UCSD-AML1 (cell line): ENCODE results near the gene IFRD2.

ENCODE experiments used
- DNase-seq: peaks from one replicate; lab custom pipeline; 2025; ENCODE audit not compliant: unreplicated experiment; lab: John Stamatoyannopoulos, UW

Gene IFRD2, protein sequence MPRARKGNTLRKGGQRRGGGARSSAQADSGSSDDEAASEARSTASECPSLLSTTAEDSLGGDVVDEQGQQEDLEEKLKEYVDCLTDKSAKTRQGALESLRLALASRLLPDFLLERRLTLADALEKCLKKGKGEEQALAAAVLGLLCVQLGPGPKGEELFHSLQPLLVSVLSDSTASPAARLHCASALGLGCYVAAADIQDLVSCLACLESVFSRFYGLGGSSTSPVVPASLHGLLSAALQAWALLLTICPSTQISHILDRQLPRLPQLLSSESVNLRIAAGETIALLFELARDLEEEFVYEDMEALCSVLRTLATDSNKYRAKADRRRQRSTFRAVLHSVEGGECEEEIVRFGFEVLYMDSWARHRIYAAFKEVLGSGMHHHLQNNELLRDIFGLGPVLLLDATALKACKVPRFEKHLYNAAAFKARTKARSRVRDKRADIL

DNA sequence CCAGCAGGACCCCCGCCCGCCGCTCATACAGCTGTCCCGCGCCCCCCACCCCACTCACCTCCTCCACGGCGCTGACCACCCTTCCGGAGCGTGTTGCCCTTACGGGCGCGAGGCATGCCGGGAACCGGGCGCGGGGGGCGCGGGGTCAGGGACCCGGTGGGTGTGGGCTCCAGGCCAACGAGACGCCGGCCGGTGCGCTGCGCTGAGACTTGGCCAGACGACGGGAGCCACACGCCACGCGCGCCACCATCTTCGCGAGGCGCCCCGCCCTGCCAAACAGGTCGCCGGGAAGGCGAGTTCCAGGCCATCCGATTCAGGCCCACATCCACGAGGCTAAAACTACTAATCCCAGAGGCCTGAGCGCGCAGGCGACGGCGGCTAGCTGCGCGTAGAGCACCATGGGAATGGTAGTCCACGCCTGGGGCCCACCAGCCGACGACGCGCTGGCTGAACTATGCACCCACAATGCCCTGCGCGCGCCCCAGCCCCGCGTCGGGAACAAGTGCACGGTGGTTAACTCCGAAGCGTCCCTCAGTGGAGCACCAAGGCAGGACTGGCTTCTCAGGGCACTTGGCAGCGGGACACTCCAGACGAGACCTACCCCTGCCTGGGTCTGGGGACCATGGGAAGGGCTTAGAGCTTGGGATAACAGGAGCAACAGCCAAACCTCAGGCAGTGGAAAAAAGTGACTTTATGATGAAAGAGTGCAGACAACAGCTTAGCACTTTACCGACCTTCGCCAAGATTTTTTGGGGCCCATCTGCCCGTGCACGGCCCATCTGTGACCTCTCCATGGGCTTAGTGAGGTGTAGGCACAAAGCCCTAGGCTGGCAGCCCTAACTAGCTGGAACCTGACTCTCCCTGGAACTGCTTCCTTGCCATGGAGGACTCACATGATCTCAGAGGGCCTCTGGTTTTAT, at the start of gene IFRD2:
TSS of gene IFRD2 (minus strand) at position 271 of the 920 bp plus-strand sequence. CDS start at position 116, 155 bp downstream.
- DNase-seq, result peak; percentile 97

DNA sequence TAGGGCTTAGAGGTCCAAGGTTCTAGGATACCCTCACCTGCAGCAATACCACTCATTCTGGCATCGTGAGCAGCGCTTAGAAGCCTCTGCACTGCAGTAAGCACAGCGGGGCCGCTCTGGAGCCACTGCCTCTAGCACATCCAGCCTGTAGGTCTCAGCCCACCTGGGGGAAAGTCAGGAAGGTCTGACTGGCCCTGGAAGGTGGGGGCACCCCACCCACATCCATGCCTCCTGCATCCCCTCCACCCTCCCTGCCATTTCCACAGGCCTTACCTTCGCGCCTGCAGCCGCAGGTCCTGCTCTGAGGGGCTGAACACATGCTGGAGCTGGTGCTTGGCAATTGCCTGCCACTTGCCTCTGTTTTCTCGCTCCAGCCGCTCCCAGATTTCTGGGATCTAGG, 49.3 kb upstream of the IFRD2 start:
- no peak for DNase-seq

DNA sequence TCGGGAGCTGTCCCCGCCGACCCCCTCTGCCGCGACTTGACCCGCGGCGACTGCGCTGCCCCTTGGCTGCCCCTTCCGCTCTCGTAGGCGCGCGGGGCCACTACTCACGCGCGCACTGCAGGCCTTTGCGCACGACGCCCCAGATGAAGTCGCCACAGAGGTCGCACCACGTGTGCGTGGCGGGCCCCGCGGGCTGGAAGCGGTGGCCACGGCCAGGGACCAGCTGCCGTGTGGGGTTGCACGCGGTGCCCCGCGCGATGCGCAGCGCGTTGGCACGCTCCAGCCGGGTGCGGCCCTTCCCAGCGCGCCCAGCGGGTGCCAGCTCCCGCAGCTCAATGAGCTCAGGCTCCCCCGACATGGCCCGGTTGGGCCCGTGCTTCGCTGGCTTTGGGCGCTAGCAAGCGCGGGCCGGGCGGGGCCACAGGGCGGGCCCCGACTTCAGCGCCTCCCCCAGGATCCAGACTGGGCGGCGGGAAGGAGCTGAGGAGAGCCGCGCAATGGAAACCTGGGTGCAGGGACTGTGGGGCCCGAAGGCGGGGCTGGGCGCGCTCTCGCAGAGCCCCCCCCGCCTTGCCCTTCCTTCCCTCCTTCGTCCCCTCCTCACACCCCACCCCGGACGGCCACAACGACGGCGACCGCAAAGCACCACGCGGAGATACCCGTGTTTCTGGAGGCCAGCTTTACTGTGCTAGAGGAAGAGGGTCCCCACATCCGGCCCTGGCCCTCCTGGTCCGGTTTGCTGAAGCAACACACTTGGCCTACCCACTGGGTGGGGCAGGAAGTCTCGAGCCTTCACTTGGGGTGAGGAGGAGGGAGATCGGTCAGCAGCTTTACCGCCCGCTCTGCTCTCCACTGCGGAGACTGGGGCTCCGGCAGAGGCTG, 48.5 kb upstream of the IFRD2 start, which contains the start of gene RASSF1:
TSS of gene RASSF1 (minus strand) at position 389 of the 882 bp plus-strand sequence. CDS start at position 358, 31 bp downstream.
- peak; percentile 88 for DNase-seq

DNA sequence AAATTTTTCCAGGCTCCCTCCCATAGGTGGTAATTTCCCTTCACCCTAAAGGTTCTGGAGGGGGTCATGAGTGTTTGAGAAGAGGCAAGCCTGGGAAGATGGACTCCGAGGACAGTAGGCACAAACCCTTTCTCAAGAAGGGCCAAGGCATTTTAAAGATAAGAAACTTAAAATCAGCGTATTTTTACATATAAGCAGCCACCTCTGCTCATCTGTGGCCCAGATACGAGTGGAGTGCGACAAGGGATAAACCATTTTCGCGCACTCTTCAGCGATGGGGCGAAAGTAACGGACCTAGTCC, 47.9 kb upstream of the IFRD2 start:
- DNase-seq, result no peak

DNA sequence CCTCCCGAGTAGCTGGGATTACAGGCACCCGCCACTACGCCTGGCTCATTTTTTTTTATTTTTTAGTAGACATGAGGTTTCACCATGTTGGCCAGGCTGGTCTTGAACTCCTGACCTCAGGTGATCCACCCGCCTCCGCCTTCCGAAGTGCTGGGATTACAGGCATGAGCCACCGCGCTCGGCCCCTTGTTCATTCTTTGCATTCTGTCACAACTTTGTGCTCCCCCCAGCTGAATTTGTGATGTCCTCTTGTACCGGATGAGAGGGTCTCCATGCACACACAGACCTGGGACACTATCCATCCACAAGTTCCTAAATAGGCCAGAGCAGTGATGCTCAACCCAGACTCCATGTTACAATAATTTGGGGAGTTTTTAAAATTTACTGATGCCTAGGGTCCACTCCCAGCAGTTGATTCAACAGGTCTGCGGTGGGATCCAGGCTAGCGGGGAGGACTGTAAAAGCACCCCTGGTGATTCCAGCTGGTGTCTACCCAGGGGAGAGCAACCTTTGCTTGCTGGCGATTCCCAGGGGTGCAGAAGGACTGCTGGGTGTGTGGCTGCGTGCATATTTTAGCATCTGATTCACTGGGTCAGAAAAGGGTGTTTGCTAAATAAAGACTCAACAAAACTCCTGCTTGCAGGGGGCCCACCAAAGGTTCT, 47.4 kb upstream of the IFRD2 start:
- no peak for DNase-seq

DNA sequence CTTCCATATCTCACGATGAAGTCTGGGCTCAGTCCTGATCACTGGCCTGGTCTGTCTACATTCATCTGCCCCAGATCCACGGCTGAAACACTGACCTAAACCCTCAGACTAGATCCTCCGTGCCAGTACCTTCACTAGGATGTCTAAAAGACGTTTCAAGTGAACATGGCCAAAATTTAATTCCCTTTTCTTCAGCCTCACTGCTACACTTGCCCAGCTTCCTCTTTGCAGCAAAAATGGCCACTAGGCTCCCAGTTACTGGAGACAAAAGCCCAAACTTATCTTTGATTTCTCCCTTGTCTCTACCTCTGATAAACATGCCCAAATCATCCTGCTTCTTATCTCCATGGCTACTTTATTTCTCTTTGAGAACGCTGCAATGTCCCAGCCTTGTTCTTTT, 46.7 kb upstream of the IFRD2 start:
- DNase-seq, result no peak

DNA sequence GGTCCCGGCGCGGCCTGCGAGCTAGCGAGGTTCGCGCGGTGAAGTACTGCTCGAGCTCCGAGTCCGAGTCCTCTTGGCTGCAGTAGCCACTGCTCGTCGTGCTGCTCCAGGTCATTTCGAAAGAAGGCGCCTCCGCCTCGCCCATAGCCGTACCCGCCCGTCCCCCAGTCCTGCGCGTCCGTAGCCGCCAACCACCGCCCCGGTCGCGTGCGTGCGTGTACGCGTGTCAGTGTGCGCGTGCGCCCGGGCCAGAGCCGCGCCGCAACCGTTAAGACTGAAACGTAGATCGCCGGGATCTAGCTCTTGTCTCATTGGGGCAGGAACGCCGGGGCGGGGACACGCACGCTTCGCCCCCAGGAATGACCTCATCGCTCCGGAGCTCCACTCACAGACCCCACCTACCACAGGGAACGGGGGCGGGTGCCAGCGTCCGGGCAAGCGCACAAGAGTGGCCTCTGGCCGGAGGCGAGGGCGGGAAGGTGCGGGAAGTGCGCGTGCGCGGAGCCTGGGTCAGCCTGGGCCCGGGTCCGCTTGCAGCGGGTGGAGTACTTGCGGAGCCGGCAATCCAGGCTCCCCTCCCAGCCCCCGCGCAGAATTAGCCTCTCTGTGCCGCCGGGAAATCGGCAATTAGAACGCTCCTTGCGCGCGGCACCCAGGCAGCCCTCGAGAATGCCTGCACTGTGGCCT, 45.1 kb upstream of the IFRD2 start:
- peak; percentile 98 for DNase-seq

DNA sequence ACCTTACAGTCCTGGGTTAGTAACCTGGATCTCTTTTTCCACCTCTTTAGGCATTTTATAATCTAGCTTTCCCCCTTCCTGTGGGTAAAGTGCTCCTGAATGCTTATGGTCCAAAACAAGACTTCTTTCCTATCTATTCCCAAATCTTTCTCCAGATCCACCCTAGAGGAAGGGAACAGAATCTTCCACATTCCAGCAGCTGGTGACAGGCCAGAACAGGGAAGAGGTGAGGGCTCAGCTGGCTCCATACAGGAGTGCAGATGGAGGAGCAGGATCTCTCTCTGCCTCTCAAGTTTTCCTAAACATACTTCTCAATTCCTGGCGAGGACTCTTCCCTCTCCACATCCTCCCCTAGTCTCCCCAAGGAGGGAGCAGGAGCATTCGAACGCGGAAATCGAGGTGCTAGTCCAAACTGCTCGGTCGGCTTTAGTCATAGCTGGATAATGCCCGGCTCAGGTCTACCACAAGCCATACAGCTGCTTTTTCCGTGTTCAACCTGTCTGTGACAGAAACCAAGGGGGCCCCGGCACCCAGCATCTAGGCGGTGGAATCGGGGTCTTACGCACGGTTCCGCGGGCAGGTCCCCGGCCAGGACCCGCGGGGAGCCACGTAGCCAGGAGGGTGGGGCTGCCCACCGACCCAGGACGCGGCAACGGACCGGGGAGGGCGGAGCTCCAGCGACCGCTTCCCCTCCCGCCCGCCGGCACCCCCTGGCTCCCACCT, 44.4 kb upstream of the IFRD2 start:
- no peak for DNase-seq

DNA sequence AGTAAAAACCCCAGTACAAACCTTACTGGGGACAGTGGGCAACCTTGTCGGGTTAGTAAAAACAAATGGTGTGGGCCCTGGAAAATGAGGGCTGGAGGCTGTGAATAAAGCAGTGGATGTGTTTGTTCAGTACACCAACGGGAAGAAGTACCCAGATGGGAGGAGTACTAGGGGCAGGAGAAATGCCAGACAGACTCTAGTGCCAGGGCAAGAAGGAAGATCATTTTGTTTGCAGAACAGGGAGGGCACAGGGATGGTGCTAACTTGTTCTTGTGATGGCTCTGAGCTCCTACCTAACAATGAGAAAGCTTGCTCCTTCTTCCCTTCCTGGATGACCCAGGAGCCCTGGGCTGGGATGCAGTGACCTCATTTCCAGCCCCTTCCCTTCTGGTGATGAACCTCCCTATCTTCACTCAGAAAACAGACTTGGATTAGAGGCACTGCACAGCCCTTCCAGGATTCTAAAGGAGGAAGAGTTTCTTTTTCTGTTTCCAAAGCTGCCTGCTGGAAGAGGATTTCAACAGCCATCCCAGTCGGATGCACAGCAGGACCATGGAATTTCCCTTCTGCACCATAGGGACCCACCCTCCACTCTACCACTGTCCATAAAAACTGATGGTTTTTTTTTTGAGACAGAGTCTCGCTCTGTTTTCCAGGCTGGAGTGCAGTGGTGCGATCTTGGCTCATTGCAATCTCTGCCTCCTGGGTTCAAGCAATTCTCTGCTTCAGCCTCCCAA, 42.3 kb upstream of the IFRD2 start:
- DNase-seq, result no peak

DNA sequence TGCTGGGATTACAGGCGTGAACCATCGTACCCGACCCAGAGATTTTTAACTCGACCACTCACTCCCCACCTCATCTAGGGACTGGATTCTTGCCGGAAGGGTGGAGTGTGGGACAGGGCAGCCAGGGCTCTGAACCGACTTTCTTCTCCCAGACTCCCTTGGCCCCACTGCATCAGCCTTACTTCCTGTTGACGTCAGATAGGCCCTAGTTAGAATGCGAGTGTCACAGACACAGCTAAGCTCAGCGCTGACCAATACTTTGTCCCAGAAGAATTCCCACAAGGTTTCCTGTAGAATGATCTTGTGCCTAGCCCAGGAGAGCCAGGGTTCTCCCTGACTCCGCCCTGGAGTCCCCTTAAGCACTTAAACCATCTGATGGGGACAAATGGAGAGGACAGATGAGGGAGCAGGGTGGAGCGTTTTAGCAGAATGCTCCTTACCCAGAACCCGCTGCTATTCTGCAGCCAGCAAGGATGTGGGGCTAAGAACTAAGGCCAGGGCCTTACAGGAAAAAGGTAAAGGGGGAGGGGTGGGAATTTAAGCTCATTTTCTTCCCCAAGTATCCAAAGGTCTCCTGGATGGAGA, 41.6 kb upstream of the IFRD2 start:
- DNase-seq, result no peak

DNA sequence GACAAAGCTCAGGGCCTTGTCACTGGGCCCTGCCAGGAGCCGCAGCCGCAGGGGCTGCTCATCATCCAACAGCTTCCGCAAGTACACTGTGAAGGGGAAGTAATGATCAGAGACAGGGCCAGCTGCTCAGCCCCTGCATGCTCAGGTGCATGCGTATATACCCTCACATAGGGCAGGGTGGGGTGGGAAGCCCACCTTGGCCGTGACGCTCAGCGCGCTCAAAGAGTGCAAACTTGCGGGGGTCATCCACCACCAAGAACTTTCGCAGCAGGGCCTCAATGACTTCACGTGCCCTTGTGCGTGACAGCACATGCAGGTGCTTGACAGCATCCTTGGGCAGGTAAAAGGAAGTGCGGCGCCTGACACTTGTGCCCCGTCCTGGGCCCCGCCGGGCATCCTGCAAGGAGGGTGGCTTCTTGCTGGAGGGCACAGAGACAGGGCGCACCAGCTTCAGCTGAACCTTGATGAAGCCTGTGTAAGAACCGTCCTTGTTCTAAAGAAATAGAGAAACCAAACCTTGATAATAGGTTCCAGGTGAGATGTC, 39.2 kb upstream of the IFRD2 start:
- DNase-seq, result no peak

DNA sequence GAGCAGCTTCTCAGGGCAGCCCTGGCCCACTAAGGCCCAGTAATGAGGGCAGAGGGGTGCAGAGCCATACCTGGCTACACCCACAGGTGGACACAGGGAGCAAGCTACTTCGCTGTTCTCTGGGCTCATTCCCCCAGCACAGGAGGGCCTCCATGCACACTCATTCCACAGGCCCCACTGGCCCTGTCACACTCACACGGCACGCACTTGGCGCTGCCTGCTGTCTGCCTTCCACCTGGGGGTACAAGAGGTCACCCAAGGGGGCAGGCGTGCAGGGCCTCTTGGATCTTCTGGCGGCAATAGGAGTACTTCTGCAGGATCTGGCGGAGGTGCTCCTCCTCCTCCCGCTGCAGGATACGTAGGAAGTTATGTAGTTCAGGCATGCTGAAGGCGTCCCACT, 38.1 kb upstream of the IFRD2 start:
- DNase-seq, result no peak

DNA sequence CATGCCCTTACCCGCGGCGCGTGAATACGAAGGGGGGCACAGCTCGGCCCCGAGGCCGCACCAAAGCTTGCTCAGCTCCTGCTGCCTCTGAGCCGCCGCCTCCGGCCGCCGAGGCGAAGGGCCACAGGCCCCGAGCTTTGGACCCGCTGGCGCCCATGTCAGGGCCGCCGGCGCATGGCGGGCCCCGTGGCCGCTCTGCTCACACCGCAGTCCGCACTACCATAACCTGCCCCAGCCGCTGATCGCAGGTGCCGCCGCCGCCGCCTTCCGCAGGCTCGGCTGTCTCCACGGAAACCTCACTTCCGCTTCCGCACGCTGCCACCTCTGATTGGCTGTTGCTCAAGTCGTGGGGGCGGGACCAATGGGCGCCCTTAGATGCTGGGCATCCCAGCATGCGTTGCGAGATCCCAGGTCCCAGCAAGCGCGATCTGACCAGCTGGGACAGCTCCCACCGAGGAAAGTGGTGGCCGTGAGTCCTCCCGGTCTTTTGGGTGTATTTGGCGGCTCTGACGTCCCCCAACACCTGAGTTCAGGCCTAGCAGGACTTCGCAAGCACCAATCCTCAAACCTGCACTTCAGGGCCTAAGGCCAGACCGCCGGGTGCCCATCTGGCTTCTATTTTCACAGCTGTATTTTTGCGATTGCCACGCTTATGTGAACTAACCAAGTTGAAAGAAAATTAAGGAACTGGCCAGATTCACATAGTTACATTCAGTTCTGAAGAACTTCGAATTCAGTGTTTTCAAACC, 35.9 kb upstream of the IFRD2 start, which contains the start of gene TUSC2:
TSS of gene TUSC2 (minus strand) at position 281 of the 749 bp plus-strand sequence. CDS start at position 157, 124 bp downstream.
- DNase-seq, result peak; percentile 96

DNA sequence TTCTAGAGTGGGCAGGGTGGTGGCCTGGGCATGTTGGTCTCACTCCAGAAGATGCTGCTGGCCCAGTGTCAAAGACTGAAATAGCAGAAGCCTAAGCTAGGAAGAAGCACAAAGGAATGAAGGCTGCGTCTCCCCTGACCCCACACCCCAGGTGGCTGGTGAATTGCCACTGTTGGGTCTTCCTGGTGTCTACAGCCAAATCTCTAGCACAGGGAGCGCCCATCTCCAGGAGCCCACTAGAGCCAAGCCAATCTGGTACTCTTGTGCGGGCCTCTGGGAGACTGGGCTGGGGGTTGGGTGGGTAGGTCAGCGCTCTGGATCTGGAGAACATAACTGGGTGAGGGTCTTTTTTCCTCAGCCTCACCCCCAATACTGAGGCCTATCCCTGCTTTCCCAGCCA, 34.9 kb upstream of the IFRD2 start:
- no peak for DNase-seq

DNA sequence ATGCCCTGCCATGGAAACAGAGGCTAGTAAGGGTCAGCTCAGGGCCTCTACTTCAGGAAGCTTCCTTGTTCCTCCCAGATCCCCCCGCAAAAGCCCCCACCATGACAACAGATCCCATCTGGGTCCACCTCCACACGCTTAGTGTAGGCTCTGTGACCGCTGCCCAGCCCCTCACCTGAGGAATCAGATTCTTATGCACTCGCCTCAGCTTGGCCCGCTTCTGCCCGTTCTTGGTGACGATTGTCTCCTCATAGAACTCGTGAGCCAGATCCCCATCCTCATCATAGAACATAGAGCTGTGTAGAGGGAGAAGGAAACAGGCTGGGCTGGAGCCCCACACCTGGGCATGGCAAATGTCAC, 33.9 kb upstream of the IFRD2 start:
- DNase-seq, result no peak

DNA sequence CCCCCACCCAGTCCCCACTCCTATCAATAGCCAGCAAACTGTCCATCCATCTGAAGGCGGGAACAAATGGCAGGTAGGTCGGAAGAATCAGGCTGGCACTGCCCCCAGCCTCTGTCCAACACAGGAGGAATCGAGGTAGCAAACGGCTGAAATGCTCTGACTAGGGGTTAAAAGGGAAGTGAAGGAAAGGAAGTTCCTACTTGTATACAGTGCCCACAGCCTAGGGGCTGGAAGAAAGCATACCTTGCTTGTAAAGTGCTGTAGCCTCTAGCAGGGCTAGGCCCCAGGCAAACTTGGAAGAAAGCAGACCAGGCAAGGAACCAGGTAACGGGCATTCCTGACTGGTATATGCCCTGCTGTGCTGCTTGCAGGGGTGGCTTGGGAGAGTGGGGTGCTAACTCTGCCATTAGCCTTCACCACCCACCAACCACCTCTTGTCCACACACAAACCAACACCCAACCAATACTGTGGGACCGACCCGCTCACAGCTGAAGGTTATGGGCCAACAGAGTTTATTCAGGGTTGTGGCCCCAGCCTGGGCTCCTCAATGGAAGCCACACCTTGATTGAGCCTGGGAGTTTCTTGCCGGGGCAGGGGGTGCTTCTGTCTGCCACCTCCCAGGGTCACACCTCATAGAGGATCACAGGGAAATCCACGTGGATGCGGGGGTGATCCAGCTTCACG, 33.4 kb upstream of the IFRD2 start:
- DNase-seq, result no peak

DNA sequence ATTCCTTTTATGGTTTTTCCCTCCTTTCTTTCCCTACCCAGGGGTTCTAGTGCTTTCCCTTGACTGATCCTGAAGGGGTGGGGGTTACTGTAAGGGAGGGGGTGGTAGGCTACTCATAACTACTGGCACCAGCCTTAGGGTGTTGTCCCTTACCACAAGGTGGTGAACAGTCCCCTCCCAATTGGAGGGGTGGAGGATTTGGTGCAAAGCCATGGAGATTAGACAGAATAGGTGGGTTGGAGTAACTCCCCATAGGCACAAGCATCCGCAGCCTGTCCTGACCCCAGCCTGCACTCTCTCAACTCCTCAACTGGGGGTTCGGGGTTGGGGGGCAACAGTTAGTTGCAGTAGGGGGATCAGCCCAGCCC, 32.9 kb upstream of the IFRD2 start:
- DNase-seq, result no peak
